Measurements from ENCODE around the gene APOL5. TPM values are rescaled to one million over a fixed set of nuclear protein-coding genes. Genes with fewer than 3 reads are reported as not detected.
"Not testable (repeated sequence)": the region's sequence is repeated elsewhere in the genome, so short reads cannot be mapped to it uniquely, and the experiment has no call there.

Gene APOL5
- total RNA-seq, 2 donors from 2014 or later = not detected

GRCh38 chr22:35695202-35695601 is 22.5 kb upstream of the APOL5 start:
- 81 to 82% methylated on average over 7 to 13 of the region's 13 CpGs for WGBS, 2 experiments (ENCODE audit: insufficient coverage in 1 of 2, insufficient read length in 1 of 2)
- no peaks in the 10 kb centered on the region for H3K4me1 Mint-ChIP-seq
- H3K4me1 ChIP-seq (ENCODE audit: control insufficient read depth, insufficient read depth, low read length) = no peaks in the 10 kb centered on the region
- peaks cover 23% of the 10 kb centered on the region for H3K27me3 Mint-ChIP-seq (ENCODE audit: insufficient read depth)
- TF ChIP-seq CTCF (conservative IDR thresholded peaks at IDR 0.05) = no peak
- H3K36me3 ChIP-seq (ENCODE audit: control insufficient read depth, insufficient read depth, low read length) = no peaks in the 10 kb centered on the region
- H3K27ac ChIP-seq (ENCODE audit: low read depth, low read length) = no peak overlapping the region
- DNase-seq = no peak
- no peaks in the 10 kb centered on the region for H3K9me3 ChIP-seq (ENCODE audit: control insufficient read depth, low read length)
- H3K27ac Mint-ChIP-seq = no peak overlapping the region
- no peaks in the 10 kb centered on the region for H3K9me3 Mint-ChIP-seq
- H3K4me3 ChIP-seq (ENCODE audit: low read length) = no peak overlapping the region
- H3K27me3 ChIP-seq (ENCODE audit: control insufficient read depth, insufficient read depth, low read length, poor library complexity, severe bottlenecking) = peaks cover 10% of the 10 kb centered on the region
- H3K9ac ChIP-seq (ENCODE audit: extremely low read depth, low read length, poor library complexity, severe bottlenecking) = no peak overlapping the region
- H3K36me3 Mint-ChIP-seq (ENCODE audit: low read depth) = no peaks in the 10 kb centered on the region
- no peak overlapping the region for H3K4me3 Mint-ChIP-seq

GRCh38 chr22:35697142-35697541 is 20.5 kb upstream of the APOL5 start:
- Mint-ChIP-seq H3K4me1 (no peaks in the 10 kb centered on the region), H3K4me3 (no peak overlapping the region), H3K27me3 (ENCODE audit: insufficient read depth) (peaks cover 26% of the 10 kb centered on the region), H3K9me3 (no peaks in the 10 kb centered on the region), H3K27ac (no peak overlapping the region), H3K36me3 (ENCODE audit: low read depth) (no peaks in the 10 kb centered on the region)
- no peak for DNase-seq
- no peak overlapping the region for H3K27ac ChIP-seq (ENCODE audit: low read depth, low read length)
- peaks cover 10% of the 10 kb centered on the region for H3K27me3 ChIP-seq (ENCODE audit: control insufficient read depth, insufficient read depth, low read length, poor library complexity, severe bottlenecking)
- H3K4me1 ChIP-seq (ENCODE audit: control insufficient read depth, insufficient read depth, low read length) = no peaks in the 10 kb centered on the region
- H3K36me3 ChIP-seq (ENCODE audit: control insufficient read depth, insufficient read depth, low read length) = no peaks in the 10 kb centered on the region
- no peak for TF ChIP-seq CTCF (conservative IDR thresholded peaks at IDR 0.05)
- no peaks in the 10 kb centered on the region for H3K9me3 ChIP-seq (ENCODE audit: control insufficient read depth, low read length)
- 81 to 90% methylated on average over 10 to 12 of the region's 14 CpGs for WGBS, 2 experiments (ENCODE audit: insufficient coverage in 1 of 2, insufficient read length in 1 of 2)
- no peak overlapping the region for H3K9ac ChIP-seq (ENCODE audit: extremely low read depth, low read length, poor library complexity, severe bottlenecking)
- H3K4me3 ChIP-seq (ENCODE audit: low read length) = no peak overlapping the region

GRCh38 chr22:35699852-35700251 is 17.8 kb upstream of the APOL5 start:
- H3K4me1 Mint-ChIP-seq; H3K27ac ChIP-seq (ENCODE audit: low read depth, low read length); H3K27ac Mint-ChIP-seq; H3K4me3 ChIP-seq (ENCODE audit: low read length); H3K4me1 ChIP-seq (ENCODE audit: control insufficient read depth, insufficient read depth, low read length); H3K36me3 Mint-ChIP-seq (ENCODE audit: low read depth); H3K27me3 ChIP-seq (ENCODE audit: control insufficient read depth, insufficient read depth, low read length, poor library complexity, severe bottlenecking); DNase-seq; H3K9ac ChIP-seq (ENCODE audit: extremely low read depth, low read length, poor library complexity, severe bottlenecking); H3K36me3 ChIP-seq (ENCODE audit: control insufficient read depth, insufficient read depth, low read length); H3K9me3 ChIP-seq (ENCODE audit: control insufficient read depth, low read length); H3K9me3 Mint-ChIP-seq; H3K4me3 Mint-ChIP-seq: not testable (repeated sequence)
- H3K27me3 Mint-ChIP-seq (ENCODE audit: insufficient read depth) = peaks cover 17% of the 10 kb centered on the region
- WGBS, 2 experiments (ENCODE audit: insufficient coverage in 1 of 2, insufficient read length in 1 of 2) = 68% methylated on average over 6 of the region's 6 CpGs; no CpG with 5 or more reads in 1 of the 2 experiments
